ENCODE data around the gene RAPH1.
"Not testable (repeated sequence)": the region's sequence is repeated elsewhere in the genome, so short reads cannot be mapped to it uniquely, and the experiment has no call there.

The RAPH1 gene

DNA sequence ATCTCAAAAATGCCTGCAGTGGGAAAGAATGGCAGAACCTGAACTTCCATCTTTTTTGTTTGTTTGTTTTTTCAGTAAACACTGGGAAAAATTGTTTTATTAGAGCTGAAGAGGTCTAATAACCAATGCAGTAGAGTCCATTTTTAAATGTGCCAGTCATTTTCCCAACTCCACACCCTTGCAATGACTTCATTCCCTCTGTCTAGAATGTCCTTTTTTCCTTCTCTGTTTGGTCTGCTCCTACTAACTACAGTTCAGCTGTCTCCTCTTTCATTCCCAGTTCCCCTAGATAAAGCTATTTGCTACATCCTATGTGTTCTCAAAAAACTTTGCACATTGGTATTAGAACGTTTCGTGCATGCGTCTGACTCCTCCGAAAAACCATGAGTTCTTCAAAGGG, 9.3 kb upstream of the RAPH1 start:
- no peak for DNase-seq (ENCODE audit: low read depth in 2 of 2, low spot score in 1 of 2)

DNA sequence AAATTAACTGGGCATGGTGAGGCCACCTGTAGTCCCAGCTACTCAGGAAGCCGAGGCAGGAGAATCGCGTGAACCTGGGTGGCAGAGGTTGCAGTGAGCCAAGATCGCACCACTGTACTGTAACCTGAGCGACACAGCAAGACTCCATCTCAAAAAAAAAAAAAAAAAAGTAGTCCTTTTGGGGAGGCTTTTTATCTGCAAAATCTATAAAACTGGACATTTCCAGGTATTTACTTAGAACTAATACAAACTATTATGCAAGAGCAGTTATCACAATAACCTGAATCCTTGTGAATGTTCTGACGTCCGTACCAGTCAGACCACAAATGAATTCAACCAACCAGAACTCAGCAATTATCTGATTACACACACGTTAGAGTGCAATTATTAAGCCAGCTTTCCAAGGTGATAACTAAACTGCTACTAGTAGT, 8.8 kb upstream of the RAPH1 start:
- DNase-seq (ENCODE audit: low read depth in 2 of 2, low spot score in 1 of 2), result no peak

- DNase-seq (ENCODE audit: low read depth in 2 of 2, low spot score in 1 of 2), result not testable (repeated sequence)
These were observed 5.5 kb upstream of the RAPH1 start for GRCh38 chr2:203540598-203540997.

- DNase-seq (ENCODE audit: low read depth in 2 of 2, low spot score in 1 of 2), result not testable (repeated sequence)
These were observed 3.1 kb upstream of the RAPH1 start for GRCh38 chr2:203538237-203538636.

GRCh38 chr2:203536586-203536951, 1.5 kb upstream of the RAPH1 start:
- not testable (repeated sequence) for DNase-seq (ENCODE audit: low read depth in 2 of 2, low spot score in 1 of 2)

DNA sequence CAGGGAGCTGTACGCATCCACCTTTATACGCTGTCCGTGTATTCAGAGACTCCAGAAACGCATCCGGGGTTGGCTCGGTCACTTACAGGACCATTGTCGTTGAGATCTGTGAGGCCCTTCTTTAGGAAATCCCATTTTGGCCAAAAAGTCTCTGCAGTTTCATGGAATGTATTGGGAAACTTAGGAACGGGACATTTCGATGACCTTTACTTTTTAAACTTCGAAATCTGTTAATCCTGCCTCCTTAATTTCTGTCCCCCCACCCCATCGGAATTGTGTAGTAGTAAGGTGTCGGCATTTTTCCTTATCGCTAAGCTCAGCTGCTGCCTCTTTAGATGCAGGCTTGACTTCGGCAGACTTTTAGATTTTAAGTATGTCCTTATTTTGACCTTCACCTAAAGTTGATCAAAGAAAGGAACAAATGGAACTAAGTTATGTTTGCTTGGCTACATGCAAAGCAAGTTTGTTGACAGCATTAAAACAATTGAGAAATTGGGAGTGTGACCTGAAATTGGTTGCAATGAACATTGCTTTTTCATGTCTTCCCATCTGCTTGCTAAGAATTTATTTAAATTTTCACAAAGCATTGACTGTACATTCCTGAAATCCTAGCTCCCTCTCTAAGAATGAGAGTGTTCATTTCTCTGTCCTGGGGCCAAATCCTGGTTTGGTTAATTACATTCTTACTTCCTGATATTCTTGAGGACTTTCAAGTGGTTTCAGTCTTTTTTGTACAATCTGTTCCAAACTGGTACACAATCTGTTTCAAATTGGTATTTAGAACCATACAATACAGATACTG, 884 bp upstream of the RAPH1 start:
- DNase-seq (ENCODE audit: low read depth in 2 of 2, low spot score in 1 of 2), result no peak

GRCh38 chr2:203534621-203535077, 452 bp downstream of the RAPH1 start:
- DNase-seq (ENCODE audit: low read depth in 2 of 2, low spot score in 1 of 2), result no peak

DNA sequence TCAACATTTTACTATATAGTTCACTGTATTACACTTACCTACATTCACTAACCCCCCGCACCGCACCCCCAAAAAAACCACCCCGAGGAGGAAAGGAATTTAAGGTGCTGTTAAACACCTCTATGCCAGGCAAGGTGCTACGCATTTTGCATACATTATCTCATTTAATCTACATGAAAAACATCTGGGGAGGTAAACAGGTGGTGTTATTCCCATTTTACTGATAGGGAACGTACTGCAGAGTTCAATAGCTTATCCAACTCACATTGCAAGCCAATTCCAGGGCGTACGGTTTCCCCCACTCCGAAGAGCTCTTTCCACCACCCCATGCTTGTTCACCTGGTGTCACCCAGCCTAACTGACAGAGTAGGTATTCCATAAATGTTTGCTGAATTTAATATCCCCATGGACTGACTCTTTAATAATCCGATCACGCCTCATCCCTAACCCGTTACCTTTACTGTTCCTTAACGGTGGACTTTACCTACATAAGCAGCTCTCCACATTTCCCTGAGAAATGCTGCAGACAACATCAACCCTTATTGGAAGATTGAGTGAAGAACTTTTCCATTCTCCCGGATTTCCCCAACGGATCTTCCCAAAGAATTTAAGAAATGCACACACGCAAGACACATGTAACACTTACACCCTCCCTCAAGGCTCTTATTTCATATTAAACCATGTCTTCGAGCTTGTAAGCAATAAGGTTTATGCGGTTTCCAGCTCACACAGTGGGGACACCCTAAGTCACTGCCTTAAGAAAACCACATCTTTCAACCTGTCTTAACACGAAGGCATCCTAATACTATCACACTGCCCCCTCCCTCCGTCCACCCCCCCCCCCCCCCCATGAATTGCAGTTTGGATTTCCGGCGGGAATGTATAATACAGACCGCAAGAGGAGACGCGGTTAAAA, 1.2 kb downstream of the RAPH1 start:
- DNase-seq (ENCODE audit: low read depth in 2 of 2, low spot score in 1 of 2), result no peak

- DNase-seq (ENCODE audit: low read depth in 2 of 2, low spot score in 1 of 2), result no peak
These were observed 2.0 kb downstream of the RAPH1 start for GRCh38 chr2:203532957-203533658.

DNA sequence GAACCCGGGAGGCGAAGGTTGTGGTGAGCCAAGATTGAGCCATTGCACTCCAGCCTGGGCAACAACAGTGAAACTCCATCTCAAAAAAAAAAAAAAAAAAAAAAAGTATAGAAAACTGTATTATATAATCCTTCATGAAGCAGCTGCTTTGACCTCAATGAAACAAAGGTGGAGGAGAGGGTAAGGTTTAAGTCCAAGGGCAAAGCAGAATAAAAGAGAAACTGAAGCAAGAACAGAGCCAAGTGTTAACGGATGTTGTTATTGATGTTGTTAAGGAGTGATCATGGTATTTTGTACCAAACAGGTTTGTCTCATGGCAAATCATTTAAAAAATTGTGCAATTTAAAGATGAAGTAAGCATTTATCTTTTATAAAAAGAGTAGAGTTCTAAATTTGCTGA, 7.4 kb downstream of the RAPH1 start:
- no peak for DNase-seq (ENCODE audit: low read depth in 2 of 2, low spot score in 1 of 2)

DNA sequence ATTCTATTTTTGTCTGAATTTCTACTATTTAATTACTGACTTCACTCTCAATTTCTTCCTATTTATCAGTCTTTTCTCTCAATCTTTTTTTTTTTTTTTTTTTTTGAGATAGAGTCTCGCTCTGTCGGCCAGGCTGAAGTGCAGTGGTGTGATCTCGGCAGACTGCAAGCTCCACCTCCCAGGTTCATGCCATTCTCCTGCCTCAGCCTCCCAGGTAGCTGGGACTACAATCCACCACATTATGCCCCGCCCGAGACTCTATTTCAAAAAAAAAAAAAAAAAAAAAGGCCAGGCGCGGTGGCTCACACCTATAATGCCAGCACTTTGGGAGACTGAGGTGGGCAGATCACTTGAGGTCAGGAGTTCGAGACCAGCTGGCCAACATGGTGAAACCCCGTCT, 21.8 kb downstream of the RAPH1 start:
- not testable (repeated sequence) for DNase-seq (ENCODE audit: low read depth in 2 of 2, low spot score in 1 of 2)

GRCh38 chr2:203510941-203511305, 24.2 kb downstream of the RAPH1 start:
- no peak for DNase-seq (ENCODE audit: low read depth in 2 of 2, low spot score in 1 of 2)

- DNase-seq (ENCODE audit: low read depth in 2 of 2, low spot score in 1 of 2), result no peak
These were observed 24.7 kb downstream of the RAPH1 start for GRCh38 chr2:203510256-203510940.

DNA sequence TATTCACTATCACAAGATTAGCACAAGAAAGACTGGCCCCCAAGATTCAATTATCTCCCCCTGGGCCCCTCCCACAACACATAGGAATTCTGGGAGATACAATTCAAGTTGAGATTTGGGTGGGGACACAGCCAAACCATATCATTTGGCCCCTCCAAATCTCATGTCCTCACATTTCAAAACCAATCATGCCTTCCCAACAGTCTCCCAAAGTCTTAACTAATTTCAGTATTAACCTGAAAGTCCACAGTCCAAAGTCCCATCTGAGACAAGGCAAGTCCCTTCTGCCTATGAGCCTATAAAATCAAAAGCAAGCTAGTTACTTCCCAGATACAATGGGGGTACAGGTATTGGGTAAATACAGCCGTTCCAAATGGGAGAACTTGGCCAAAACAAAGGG, 31.6 kb downstream of the RAPH1 start:
- DNase-seq (ENCODE audit: low read depth in 2 of 2, low spot score in 1 of 2), result not testable (repeated sequence)

- DNase-seq (ENCODE audit: low read depth in 2 of 2, low spot score in 1 of 2), result no peak
These were observed 33.2 kb downstream of the RAPH1 start for GRCh38 chr2:203501873-203502272.

- no peak for DNase-seq (ENCODE audit: low read depth in 2 of 2, low spot score in 1 of 2)
These were observed 34.1 kb downstream of the RAPH1 start for GRCh38 chr2:203500951-203501350.

DNA sequence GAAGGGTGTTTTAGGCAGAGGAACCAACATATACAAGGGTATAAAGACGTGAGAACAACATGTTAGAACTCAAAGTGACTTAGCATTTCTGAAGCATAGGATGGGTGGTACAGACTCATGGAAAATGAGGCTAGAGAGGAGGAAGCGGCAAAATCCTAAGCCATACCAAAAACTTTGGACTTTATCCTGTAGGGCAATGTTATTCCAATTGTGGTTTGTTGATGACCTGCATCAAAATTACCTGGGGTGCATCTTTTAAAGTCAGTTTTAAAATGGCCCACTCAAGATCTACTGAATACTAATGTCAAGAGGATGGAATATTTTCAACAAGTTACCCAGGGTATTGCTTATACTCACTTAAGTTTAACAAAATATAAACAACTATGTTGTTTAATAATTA, 34.8 kb downstream of the RAPH1 start:
- DNase-seq (ENCODE audit: low read depth in 2 of 2, low spot score in 1 of 2), result no peak

DNA sequence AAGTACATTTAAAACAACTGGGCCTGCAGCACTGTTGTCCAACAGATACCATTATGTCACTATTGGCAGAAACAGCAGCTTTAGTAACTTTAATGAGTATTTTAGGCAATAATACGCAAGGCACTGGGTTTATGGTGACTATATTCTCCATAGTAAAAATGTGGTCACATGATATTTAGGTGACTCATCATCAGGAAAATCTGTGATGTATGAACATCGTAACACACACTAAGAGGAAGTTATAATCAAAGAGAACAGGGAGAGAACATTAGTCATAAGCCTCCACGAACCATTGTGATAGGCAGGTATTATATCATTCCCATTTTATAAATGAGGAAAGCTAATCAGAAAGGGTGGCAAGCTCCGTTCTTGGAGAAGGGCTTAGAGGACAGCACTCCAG, 36.9 kb downstream of the RAPH1 start:
- DNase-seq (ENCODE audit: low read depth in 2 of 2, low spot score in 1 of 2), result no peak

GRCh38 chr2:203492965-203493364, 42.1 kb downstream of the RAPH1 start:
- no peak for DNase-seq (ENCODE audit: low read depth in 2 of 2, low spot score in 1 of 2)

GRCh38 chr2:203490391-203490790, 44.7 kb downstream of the RAPH1 start:
- DNase-seq (ENCODE audit: low read depth in 2 of 2, low spot score in 1 of 2), result no peak

DNA sequence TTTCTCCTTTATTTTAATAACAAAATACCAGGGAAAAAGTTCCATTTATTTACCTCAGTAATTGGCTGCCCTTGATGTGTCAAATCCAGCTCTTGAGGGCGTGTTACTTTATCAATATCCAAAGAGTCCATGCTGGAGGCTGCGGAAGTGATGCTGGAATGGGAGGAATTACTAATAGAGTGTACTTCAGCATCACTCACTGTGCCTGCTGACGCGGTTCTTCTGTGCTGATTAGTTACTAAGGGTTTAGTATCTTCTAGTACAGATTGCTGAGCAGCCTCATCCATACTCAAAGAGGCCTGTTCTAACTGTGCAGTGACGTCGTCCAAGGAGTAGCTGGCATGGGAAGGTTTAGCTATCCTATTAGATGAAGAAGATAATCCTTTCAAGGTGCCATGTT, 45.6 kb downstream of the RAPH1 start:
- DNase-seq (ENCODE audit: low read depth in 2 of 2, low spot score in 1 of 2), result no peak

Measured in stimulated activated CD8-positive, alpha-beta memory T cell treated with anti-CD3 and anti-CD28 coated beads, Interleukin-4, amount 100 ng/mL, for 1 hour (primary cell).